Activated CD4-positive, alpha-beta T cell treated with anti-CD3 and anti-CD28 coated beads, Interleukin-2, amount 50 U/mL, for 4 hours (primary cell): ENCODE results near the gene CCL16.
"Not testable (repeated sequence)": the region's sequence is repeated elsewhere in the genome, so short reads cannot be mapped to it uniquely, and the experiment has no call there.

Source experiments
- DNase-seq, 2 experiments: peaks; one replicate each; pipeline ENCODE4 v3.0.0-alpha.2; 2020

CCL16 gene

GRCh38 chr17:35981246-35981645 lies at the start of gene CCL16:
Gene CCL16, minus strand, starts transcription at chr17:35981497. Its CDS starts 77 bp downstream, at chr17:35981420.
- DNase-seq = no peak

GRCh38 chr17:36030956-36031355 lies 49.7 kb upstream of the CCL16 start:
- DNase-seq = no peak

GRCh38 chr17:36027761-36028160 lies 46.5 kb upstream of the CCL16 start:
- no peak for DNase-seq

- DNase-seq = no peak
These were observed 43.0 kb upstream of the CCL16 start for GRCh38 chr17:36024106-36024869.

GRCh38 chr17:36019423-36019822 lies 38.1 kb upstream of the CCL16 start:
- DNase-seq = no peak

- no peak for DNase-seq
These were observed 36.5 kb upstream of the CCL16 start, which contains the start of gene CCL23 for GRCh38 chr17:36017799-36018198. Gene CCL23, minus strand, starts transcription at chr17:36017972. Its CDS starts 75 bp downstream, at chr17:36017897.

- no peak for DNase-seq
These were observed 35.3 kb upstream of the CCL16 start for GRCh38 chr17:36016555-36016954.

GRCh38 chr17:36015895-36016294 lies 34.6 kb upstream of the CCL16 start:
- not testable (repeated sequence) for DNase-seq

- DNase-seq = no peak
These were observed 33.6 kb upstream of the CCL16 start for GRCh38 chr17:36014946-36015345.

- DNase-seq = no peak
These were observed 29.9 kb upstream of the CCL16 start for GRCh38 chr17:36011201-36011600.

- no peak for DNase-seq
These were observed 27.8 kb upstream of the CCL16 start for GRCh38 chr17:36008998-36009665.

- DNase-seq = no peak
These were observed 23.4 kb upstream of the CCL16 start for GRCh38 chr17:36004594-36005108.

- no peak for DNase-seq
These were observed 21.3 kb upstream of the CCL16 start for GRCh38 chr17:36002631-36003030.

GRCh38 chr17:36001862-36002603 lies 20.7 kb upstream of the CCL16 start:
- no peak for DNase-seq

GRCh38 chr17:36001110-36001771 lies 19.9 kb upstream of the CCL16 start, which contains the start of gene CCL15:
Gene CCL15, minus strand, starts transcription at chr17:36001553. Its CDS starts 61 bp downstream, at chr17:36001492.
- no peak for DNase-seq

- DNase-seq = no peak
These were observed 19.4 kb upstream of the CCL16 start for GRCh38 chr17:36000732-36001109.

- no peak for DNase-seq
These were observed 17.5 kb upstream of the CCL16 start for GRCh38 chr17:35998756-35999155.

GRCh38 chr17:35998018-35998545 lies 16.8 kb upstream of the CCL16 start:
- DNase-seq = no peak

GRCh38 chr17:35995346-35995745 lies 14.0 kb upstream of the CCL16 start:
- not testable (repeated sequence) for DNase-seq

- no peak for DNase-seq
These were observed 9.8 kb upstream of the CCL16 start for GRCh38 chr17:35991075-35991474.

GRCh38 chr17:35988164-35988563 lies 6.9 kb upstream of the CCL16 start:
- no peak for DNase-seq

GRCh38 chr17:35986643-35987042 lies 5.3 kb upstream of the CCL16 start, which contains the start of gene CCL14:
Gene CCL14, minus strand, starts transcription at chr17:35986729. Its CDS starts 80 bp downstream, at chr17:35986649.
- DNase-seq = no peak
